Activated CD4-positive, alpha-beta T cell treated with anti-CD3 and anti-CD28 coated beads for 24 hours (primary cell): ENCODE data around the gene FGG.

Experiments used
- DNase-seq, 2 donors: peaks; one replicate each; pipeline ENCODE4 v3.0.0-alpha.2; 2020; ENCODE audit warnings: low read depth in 2 of 2

Gene FGG

DNA sequence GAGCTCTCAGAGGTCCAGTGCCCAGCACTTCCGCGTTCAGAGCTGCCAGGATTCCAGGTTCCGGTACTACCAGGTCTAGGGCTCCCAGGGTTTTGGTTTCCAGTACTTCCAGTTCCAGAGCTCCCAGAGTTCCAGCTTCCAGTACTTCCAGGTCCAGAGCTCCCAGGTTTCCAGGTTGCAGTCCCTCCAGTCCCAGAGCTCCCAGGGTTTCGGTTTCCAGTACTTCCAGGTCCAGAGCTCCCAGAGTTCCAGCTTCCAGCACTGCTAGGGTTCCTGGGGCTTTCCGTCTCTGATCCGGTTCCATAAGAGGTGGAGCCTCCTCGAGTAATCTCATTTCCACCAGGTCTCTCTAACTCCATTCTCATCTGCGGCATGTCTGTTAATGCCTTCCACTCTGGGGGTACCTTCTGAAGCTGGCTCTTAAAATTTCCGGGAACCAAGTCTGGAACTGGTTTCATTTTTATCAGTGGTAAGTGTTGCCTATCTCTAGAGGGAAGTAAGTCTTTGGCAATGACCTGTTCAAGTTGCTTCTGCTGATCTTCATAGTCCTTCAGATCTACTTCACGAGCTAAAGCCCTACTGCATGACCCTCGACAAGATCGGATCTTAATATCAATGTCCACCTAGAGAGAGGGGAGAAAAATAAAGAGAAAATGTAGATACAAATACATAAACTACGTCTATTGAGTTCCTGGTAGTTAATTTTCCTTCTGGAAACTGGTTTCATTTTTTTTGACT, 26.0 kb downstream of the FGG start:
- DNase-seq, result no peak

DNA sequence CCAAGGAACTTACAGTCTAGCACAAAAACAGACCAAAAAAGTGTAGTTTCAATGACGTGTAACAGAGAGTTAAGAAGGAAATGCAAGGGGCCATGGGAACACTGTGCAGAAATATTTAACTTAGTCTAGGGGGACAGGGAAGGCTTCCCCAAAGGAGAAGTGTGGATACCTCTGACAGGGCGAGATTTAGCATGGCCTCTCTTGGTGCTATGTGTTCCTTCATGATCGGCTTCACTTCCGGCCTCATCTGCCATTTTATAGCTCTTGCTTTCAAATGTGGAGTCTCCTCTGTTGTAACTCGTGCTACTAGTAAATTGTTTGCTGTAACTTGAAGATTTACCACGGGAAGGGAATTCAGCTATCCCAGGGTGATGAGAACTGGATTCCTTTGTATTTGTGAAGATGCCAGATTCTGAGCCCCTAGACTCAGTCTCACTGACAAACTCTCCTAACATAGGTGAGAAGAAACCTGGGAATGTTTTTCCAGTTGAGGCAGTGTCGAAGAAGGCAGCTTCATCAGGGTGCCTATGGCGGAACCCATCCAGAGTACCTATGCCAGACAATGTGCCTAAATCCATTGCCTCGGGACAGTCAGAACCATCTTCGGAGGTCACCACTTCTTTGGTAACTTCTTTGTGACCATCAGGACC, 27.0 kb downstream of the FGG start:
- no peak for DNase-seq

DNA sequence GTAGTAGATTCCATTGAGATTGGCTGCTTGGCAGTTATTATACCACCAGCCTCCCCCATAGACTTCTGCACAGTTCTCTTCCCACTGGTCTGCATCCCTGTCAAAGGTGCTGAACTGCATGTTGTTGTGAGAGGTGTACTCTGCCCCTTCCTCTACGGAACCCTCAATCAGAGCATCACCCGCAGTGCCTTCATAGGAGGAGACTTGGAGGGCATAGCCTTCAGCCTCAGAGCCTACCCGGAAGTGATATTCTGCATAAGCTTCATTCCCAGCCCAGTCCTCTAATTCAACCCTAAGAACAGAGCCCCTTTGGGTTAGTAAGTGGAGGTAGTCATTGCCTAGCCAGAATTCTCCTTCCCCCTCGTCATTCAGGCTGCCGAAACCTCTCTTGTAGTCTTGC, 28.2 kb downstream of the FGG start:
- DNase-seq, result no peak

DNA sequence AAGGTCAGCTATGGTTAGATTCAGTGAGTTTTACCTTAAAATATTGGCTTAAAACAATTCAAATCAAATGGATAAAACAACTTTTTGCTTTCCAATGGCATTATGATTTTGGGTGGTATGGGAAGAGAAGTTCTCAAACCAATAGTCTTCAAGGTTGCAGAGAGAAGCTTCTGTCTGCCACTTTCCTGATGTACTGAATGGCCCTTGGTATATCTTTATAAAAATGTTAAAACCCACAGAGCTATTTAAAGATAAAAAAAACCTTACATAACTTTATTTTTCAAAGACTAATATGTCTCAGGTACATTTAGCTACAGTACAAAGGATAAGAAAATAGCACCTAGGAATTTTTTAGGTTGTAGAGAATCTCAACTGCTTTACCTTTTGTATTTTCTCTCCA, 28.8 kb downstream of the FGG start:
- no peak for DNase-seq

DNA sequence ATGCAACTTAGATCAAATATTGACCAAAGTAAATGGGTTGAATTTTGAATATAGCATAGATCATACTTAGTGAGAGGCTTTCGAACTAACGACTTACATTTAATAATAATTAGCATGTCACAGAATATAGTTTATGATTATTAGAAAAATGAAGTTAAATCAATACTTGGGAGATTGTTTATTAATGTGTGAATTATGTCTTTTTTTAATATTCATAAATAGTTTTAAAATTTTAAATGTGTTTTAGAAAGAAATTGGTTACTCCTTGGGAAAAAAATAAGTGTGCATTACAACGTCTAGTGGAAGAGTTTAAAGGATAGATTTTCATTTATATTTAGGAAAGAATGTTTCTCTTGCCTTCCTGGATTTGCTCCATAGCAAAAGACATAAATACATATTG, 29.2 kb downstream of the FGG start:
- no peak for DNase-seq

DNA sequence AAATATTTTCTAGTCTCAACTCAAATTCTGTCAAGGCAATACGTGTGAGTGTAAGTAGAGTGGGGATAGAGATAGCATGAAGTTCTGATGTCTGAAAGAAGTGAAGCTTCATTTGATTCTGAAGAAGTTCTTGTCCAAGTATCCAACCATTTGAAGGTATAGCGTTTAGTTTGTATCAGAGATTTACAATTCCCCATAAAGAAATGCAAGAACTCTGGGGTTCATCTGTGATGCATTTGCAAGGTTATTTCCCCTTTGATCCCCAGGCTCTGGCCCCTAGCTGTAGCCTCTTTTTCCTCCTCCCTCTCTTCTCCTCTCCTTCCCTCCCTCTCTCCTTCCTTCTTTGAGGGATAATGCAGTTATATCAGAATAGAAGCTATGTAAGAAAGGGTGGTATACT, 29.7 kb downstream of the FGG start:
- DNase-seq, result no peak

DNA sequence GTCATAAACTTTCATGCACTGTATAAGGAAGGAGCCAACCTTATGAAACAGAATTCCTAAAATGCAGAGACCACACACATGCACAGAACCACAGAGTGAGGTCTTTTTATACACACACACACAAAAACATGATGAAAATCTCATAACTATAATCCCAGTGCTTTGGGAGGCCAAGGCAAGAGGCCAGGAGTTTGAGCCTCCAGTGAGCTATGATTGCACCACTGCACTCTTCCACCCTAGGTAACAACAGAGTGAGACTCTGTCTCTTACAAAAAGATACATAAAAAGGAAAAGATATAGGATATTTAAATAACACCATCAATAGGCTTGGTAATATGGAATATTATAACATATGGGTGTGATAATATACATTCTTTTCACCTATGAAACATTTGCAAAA, 32.5 kb downstream of the FGG start:
- DNase-seq, result no peak

DNA sequence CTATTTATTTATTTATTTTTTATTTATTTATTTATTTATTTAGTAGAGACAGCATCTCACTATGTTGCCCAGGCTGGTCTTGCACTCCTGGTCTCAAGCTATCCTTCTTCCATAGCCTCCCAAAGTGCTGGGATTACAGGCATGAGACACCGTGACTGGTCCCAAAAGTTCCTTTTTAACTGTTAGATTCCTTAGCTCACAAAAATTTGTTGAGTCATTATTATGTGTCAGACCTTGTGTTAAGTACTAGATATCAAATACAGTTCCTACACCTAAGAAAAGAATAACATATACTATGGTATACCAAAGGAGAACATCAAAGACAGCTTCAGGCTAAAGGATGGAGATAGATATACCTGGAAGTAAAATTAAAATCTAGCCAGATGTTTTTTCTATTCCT, 33.5 kb downstream of the FGG start:
- DNase-seq, result no peak

DNA sequence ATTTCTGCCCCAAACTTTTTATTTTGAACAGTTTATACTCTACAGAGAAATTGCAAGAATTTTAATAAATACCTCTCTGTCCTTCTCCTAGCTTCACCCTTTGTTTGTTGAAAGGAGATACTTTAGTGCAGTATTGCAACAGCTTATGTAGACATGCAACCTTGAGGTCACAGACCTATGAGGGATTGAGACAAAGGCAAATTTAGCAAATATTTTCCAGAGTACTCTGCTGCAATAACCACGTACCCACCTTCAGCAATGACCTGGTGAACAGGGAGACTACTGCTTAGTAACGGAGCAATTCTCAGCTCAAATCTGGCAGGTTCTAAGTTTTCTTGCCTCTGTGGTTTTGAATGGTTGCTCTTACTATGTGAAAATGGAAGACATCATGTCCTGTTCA, 35.1 kb downstream of the FGG start:
- no peak for DNase-seq

DNA sequence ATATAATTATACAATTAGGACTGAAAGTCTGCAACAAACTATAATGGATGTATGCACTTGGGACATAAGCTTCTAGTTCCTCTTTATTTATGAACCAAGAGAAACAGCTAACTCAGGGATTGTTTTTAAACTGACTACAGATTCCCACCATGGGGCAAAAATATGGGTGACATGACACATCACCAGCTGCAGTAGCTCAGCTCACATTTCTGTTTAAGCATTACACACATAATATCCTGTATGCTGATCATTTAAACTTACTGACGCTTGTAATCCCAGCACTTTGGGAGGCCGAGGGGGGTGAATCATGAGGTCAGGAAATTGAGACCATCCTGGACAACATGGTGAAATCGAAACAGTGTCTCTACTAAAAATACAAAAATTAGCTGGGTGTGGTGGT, 38.1 kb downstream of the FGG start:
- DNase-seq, result no peak

DNA sequence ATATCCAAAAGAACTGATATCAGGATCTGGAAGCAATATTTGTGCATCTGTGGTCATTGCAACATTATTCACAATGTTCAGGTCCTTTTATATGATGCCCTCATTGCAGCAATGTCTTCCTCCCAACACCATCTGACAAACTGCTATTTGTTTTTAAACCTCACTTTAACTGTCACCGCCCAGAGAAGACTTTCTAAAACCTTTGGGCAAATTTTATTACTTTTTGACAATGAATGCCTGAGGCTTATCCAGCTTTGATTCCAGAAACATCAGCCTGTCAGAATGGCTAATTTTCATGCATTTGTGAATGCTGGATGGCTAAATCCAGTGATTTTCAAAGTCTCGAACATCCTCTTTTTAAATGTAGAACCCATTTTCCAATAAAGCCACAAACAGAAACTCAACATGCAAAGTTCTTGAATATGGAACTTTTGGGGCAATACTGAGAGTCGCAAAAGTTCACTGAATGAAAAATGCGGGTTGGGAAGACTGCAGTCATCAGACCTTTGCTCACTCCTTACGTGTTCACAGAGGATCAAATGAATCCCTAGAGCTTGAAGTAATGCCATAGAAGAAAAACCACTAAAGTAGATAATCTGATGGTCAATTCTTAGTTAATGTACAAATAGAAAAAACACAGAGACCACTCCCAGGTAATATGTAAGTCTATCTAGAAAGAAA, 39.1 kb downstream of the FGG start:
- DNase-seq, result no peak

DNA sequence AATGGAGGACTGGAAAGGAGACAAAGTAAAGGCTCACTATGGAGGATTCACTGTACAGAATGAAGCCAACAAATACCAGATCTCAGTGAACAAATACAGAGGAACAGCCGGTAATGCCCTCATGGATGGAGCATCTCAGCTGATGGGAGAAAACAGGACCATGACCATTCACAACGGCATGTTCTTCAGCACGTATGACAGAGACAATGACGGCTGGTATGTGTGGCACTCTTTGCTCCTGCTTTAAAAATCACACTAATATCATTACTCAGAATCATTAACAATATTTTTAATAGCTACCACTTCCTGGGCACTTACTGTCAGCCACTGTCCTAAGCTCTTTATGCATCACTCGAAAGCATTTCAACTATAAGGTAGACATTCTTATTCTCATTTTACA, 42.9 kb downstream of the FGG start:
- no peak for DNase-seq

DNA sequence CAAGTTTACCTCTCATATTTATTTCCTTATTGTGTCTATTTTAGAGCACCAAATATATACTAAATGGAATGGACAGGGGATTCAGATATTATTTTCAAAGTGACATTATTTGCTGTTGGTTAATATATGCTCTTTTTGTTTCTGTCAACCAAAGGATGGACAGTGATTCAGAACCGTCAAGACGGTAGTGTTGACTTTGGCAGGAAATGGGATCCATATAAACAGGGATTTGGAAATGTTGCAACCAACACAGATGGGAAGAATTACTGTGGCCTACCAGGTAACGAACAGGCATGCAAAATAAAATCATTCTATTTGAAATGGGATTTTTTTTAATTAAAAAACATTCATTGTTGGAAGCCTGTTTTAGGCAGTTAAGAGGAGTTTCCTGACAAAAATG, 43.4 kb downstream of the FGG start:
- DNase-seq, result no peak

DNA sequence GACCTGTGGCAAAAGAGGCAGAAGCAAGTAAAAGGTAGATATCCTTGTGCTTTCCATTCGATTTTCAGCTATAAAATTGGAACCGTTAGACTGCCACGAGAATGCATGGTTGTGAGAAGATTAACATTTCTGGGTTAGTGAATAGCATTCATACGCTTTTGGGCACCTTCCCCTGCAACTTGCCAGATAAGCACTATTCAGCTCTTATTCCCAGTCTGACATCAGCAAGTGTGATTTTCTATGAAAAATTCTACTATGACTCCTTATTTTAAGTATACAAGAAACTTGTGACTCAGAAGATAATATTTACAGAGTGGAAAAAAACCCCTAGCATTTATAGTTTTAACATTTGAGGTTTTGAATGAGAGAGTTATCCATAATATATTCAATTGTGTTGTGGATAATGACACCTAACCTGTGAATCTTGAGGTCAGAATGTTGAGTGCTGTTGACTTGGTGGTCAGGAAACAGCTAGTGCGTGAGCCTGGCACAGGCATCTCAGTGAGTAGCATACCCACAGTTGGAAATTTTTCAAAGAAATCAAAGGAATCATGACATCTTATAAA, 45.7 kb downstream of the FGG start:
- no peak for DNase-seq

DNA sequence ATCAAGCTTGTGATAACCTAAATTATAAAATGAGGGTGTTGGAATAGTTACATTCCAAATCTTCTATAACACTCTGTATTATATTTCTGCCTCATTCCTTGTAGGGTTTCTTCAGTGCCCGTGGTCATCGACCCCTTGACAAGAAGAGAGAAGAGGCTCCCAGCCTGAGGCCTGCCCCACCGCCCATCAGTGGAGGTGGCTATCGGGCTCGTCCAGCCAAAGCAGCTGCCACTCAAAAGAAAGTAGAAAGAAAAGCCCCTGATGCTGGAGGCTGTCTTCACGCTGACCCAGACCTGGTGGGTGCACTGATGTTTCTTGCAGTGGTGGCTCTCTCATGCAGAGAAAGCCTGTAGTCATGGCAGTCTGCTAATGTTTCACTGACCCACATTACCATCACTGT, 46.8 kb downstream of the FGG start:
- DNase-seq, result no peak

DNA sequence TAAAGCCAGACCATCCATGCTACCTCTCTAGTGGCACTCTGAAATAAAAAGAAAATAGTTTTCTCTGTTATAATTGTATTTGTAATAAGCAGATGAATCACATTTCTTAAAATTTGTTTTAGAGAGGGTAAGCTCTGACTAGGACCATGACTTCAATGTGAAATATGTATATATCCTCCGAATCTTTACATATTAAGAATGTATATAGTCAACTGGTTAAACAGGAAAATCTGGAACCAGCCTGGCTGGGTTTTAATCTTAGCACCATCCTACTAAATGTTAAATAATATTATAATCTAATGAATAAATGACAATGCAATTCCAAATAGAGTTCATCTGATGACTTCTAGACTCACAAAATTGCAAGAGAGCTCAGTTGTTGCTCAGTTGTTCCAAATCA, 48.1 kb downstream of the FGG start:
- DNase-seq, result no peak

DNA sequence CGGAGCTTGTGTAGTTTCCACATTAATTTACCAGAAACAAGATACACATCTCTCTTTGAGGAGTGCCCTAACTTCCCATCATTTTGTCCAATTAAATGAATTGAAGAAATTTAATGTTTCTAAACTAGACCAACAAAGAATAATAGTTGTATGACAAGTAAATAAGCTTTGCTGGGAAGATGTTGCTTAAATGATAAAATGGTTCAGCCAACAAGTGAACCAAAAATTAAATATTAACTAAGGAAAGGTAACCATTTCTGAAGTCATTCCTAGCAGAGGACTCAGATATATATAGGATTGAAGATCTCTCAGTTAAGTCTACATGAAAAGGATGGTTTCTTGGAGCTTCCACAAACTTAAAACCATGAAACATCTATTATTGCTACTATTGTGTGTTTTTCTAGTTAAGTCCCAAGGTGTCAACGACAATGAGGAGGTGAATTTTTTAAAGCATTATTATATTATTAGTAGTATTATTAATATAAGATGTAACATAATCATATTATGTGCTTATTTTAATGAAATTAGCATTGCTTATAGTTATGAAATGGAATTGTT, 49.7 kb downstream of the FGG start, which contains the start of gene FGB:
TSS of gene FGB (plus strand) at position 315 of the 558 bp plus-strand sequence. CDS start at position 323, 8 bp downstream.
- DNase-seq, result no peak

DNA sequence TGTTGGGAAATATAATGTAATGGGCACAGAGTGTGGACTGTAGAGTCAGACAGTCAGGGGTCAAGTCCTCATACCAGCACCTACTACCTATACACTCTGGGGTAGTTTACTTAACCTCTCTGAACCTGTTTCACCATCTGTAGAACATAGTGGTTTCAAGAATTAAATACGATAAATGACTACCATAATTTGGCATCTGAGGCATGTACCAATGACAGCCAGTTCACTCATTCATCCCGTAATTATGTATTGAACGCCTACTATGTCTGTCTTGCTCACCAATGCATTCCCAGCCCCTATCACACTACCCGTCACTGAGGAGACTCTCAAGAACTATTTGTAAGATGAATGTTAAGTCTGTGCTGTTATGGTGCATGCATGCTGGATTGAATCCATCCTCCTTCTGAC, 51.6 kb downstream of the FGG start:
- no peak for DNase-seq

DNA sequence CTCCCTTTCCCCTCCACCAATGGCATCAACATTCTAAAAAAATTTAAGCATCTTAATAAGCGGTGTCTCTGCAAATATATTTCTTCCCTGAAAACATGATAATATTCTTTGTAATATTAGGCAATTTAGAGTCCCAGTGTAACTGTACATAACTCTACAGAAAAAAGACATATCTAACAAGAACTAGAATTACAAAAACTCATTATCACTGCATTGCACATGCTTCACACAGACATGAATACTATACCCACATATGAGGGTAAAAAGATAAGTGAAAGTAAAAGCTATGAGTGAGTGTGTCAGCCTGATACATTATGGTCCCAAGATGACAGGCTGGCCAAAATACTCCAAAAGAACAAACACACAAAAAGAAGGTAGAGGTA, 52.0 kb downstream of the FGG start:
- DNase-seq, result no peak

DNA sequence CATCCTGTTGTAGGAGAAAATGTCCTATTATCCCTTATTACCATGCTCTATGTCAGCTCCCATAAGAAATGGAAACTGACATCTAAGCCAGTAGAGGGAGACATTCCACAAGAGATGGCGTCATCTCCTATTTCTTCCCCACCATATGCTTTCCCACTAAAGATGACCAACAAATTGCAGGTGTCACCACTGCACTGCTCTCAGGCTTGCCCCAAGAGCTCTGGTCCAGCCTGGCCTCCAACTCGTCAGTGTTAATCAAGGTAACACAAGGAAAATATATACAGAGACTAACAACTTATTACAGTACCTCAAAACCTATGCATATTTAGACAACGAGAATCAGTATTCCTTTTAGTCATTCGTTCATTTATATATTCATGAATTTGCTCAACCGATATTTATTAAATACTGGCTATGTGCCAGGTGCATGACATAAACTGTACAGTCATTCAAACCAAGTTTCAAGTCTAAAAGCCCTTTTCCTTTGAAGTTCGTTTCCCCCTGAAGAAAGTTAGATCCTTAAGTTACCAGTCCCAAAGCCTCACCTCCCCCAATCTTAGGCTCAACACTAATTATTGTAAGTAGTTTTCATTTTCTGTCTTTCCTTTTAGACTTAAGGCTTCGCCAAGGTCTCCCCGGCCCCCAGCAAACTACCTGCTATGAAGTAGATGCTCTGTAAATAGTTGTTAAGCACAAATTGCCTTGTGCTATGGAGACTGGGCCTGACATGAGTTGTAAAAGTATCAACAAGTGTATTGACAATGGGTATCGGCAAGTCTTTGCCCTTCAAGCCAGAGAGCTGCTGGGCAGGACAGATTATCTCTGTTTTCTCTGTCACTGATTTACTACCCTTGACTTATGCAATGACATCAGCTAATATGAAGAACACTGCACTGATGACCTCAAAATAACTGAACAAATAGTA, 52.7 kb downstream of the FGG start:
- no peak for DNase-seq

DNA sequence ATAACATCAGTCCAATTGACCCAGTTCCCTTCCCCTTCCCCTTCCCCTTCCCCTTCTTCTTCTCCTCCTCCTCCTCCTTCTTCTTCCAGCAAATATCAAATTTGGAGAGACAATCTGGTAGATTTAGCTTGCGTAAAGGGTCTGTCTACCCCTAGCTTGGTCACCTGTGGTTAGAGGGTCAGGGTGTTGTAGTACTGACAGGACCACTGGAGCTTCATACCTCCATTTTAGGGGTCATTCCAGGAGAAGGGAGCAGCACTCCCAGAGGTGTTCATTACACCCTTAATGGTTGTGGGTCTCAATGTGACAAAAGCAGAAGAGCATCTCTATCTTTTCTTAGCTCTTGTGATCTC, 53.3 kb downstream of the FGG start:
- no peak for DNase-seq
